PC-3 (cell line): ENCODE data around the gene JPH3.
"Not testable (repeated sequence)": the region's sequence is repeated elsewhere in the genome, so short reads cannot be mapped to it uniquely, and the experiment has no call there.

ENCODE experiments used
- CTCF ChIP-seq: fragments of 300-600 bp; sonication (generic); conservative IDR thresholded peaks from 2 replicates; pipeline ENCODE4 v1.5.1; 2017; ENCODE audit warnings: antibody characterized with exemption, low read depth, mild to moderate bottlenecking, low read length
- EZH2phosphoT487 ChIP-seq: fragments of 300-600 bp; sonication (generic); IDR thresholded peaks from 2 replicates; pipeline ENCODE4 v1.6.1; 2018; ENCODE audit warnings: mild to moderate bottlenecking, antibody characterized with exemption, low read length, borderline replicate concordance

GRCh38 chr16:87681051-87681602 is 78.8 kb downstream of the JPH3 start:
- TF ChIP-seq CTCF, EZH2phosphoT487: not testable (repeated sequence)
